EH (cell line): ENCODE results near the gene CD81.
A peak's percentile ranks its signal among the peaks of the same experiment; 100 is the strongest.
"Not testable (repeated sequence)": the region's sequence is repeated elsewhere in the genome, so short reads cannot be mapped to it uniquely, and the experiment has no call there.

ENCODE experiments used
- DNase-seq: peaks from one replicate; pipeline ENCODE4 v3.0.0-alpha.2; 2015; ENCODE audit warnings: low read depth

Gene CD81

DNA sequence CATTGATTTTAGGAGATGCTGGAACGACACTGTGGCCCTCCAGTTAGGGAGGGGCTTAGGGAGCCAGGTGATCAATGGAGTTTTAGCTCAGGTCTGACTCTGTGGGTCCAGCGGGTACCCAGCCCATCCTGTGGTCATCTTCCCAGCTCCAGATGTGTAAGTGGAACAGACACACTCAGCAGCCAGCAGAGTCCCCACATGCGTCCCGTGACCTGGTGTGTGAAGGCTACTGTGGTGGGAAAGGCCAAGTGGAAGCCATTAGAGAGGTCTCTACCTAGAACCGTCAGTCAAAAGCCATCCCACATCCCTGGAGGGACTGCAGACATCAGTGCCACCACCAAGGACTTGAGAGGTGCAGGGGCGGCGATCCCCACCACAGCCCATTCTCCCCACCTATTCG, 19.9 kb upstream of the CD81 start:
- DNase-seq: no peak

DNA sequence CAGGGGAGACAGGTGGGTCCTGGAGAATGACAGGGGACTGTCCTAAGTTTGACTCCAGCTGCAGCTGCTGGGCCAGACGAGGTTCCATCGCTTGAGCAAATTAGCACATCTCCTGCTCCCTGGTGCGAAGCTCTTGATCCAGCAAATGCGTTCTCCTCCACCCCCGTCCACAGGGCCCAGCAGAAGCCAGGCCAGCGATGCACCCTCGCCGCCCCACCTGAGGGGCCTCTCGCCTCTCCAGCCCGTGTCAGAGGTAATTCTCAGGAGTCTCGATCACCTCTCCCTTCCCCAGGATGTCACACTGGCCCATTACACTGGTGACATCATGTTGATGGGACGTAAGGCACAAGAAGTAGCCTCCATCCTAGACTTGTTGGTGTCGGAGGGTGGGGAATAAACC, 19.5 kb upstream of the CD81 start:
- DNase-seq: not testable (repeated sequence)

DNA sequence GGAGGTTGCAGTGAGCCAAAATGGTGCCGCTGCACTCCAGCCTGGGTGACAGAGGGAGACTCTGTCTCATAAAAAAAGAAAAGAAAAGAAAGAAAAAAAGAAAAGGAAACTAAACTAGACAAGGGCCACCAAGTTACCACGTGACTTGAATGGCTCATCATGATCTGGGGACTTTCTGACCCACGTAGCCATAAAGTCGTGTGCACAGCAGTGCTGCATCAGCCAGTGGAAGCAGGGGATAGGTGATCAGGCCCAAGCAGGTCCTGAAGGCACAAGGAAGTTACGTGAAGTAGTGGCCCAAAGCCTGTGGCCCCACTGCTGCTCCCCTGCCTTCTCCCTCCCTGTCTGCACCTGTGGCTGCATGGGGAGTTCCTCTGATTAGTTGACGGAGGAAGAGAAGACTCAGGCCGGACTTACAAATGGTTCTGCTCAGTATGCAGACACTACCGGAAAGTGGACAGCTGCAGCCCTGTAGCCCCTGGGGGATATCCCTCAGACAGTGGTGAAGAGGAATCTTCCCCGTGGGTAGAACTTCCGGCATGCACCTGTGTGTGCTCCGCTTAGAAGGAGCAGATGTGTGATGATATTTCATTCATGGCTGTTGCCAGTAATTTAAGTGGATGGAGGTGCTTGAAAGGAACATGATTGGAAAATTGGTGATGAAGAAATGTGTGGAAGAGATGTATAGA, 18.2 kb upstream of the CD81 start:
- no peak for DNase-seq

DNA sequence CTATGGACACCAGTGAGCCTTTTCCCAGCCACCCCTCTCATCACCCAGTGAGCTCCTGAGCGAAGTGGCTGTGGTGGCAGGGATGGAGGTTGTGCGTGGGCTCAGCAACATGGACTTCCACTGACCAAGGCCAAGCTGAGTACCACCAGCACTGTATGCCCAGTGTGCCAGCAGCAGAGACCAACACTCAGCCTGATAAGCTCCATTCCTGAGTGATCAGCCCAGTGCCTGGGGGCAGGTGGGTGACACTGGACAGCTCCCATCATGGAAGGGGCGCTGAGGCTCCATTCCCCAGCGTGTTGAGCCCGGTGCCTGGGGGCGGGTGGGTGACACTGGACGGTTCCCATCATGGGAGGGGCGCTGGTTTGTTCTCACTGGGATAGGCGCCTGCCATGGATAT, 17.6 kb upstream of the CD81 start:
- no peak for DNase-seq

DNA sequence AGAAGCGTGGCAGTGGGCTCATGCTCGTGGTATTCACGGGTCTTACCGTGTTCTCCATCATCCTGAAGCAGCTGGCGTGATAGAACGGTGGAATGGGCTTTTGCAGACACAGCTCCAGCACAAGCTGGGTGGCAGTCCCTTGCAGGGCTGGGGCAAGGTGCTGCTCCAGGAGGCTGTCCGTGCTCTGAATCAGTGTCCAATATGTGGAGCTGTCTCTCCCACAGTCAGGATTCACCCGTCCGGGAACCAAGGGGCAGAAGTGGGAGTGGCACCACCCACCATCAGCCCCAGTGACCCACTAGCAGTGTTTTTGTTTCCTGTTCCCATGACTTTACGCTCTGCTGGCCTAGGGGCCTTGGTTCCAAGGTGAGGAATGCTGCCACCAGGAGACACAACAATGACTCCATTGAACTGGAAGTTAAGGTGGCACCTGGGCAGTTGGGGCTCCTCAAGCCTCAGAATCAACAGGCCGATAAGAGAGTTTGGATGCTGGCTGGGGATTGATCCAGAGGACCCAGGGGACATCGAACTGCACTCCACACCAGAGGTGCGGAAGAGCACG, 16.9 kb upstream of the CD81 start:
- DNase-seq: no peak

DNA sequence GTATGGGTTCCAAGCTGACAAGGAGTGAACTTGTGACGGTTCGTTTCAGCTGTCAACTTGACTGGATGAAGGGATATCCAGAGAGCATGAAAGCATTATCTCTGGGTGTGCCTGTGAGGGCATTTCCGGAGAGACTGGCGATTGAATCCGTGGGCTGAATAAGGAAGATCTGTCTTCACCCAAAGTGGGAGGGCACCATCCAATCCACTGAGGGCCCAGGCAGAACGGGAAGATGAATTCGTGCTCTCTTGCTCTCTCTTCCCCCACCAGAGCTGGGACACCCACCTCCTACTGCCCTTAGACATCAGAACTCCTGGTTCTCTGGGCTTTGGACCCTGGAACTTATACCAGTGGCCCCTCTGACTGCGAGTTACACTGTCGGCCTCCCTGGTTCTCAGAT, 15.5 kb upstream of the CD81 start:
- no peak for DNase-seq

DNA sequence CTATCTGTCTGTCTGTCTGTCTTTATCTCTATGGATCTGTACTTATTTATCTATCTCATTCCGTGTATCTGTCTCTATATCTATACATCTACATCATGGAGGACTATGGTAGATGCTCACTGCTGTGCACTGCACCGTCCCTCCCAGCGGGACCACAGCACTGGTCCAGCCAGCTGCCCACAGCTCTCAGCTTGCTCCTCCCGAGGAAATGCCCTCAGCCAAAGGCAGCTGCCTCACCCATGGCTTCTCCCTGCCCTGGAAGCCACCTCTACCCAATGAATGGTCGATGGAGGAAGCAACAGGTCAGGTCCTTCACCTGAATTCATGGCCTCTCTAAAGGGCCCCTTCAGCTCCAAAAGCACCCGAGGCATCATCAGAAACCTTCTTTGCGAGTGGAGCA, 14.7 kb upstream of the CD81 start:
- DNase-seq: no peak

DNA sequence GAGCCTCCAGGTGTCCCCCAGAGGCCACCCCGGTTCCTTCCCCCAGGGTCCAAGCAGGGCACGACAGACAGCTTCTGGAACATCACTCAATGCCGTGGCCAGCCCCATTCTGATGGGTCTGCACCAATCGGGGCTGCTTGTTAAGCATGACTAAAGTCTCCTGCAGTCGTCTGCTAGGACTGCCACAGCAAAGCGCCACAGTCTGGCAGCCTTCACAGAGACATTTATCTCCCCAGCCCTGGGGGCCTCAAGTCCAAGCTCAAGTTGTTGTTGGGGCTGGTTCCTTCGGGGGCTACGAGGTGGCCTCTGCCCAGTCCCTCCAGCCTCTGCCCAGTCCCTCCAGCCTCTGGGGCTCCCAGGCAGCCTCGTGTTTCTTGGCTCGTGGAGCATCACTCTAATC, 14.0 kb upstream of the CD81 start:
- DNase-seq: no peak

DNA sequence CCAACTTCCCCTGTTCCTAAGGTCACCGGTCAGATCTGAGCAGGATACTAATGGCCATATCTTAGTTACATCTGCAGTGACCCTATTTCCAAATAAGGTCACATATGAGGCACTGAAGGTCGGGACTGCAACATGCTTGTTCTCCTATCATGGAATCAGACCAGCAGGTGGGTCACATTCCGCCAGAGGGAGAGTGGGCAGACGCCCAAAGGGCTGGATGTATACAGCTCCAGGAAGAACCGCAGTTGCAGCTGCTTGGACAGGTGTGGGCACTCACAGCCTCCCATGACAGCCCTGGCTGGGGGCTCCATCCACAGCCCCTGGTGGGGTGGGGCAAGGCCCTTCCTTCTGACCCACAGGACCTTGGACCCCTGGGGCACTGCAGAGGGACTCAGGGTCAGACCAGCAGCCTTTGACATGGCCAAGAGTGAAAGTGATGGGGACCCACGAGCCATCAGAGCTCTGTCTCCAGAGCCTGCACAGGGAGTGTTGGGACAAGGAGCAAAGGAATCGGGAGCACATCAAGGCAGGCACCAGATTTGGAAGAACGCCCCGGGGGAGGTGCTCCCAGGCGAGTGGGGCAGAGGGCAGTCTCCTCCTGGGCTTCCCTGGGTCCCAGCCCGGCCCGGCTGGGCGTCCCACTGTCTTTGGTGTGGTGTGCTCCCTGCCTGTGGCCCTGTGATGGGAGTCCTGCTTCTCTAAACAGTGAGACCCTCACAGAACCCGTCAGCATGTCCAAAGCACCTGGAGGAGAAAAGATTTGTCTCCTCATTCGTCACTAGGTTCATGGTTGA, 13.3 kb upstream of the CD81 start:
- no peak for DNase-seq

DNA sequence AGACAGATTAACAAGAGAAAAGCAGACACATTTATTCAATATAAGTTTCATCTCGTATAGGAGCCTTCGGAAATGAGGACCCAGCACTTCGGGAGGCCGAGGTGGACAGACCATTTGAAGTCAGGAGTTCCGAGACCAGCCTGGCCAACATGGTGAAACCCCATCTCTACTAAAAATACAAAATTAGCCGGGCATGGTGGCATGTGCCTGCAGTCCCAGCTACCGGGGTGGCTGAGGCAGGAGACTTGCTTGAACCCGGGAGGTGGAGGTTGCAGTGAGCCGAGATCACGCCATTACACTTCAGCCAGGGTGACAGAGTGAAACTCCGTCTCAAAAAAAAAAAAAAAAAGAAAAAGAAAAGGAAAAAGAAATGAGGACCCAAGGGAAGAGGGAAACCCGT, 12.7 kb upstream of the CD81 start:
- DNase-seq: not testable (repeated sequence)

DNA sequence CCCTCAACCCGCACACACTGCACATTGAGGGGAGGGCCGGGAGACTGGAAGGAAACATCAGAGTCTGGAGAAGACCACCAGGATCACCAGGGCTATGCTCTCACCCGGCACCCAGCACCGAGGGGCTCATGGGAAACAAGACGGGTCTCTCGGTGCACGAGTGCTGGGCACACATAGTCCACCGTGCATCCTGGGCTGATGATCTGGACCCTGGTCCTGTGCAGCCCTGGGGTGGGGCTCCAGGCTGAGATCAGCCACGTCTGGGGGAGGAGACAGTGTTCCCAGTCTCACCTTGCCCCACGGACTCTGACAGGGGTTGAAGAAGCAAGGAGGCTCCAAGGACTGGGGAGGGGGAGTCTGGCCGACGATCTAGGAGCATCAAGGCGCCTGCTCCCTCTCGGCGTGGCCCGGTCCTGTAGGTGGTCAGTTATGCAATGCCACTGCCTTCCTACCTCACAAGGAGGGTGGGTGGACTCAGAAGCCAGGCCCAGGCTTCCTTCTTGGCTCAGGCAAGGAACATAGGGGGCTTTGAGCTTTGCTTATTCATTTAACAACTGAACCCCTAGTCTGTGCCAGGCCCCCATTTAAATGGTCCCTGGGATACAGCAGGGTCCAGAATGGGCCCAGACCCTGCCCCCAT, 11.4 kb upstream of the CD81 start:
- DNase-seq: no peak

DNA sequence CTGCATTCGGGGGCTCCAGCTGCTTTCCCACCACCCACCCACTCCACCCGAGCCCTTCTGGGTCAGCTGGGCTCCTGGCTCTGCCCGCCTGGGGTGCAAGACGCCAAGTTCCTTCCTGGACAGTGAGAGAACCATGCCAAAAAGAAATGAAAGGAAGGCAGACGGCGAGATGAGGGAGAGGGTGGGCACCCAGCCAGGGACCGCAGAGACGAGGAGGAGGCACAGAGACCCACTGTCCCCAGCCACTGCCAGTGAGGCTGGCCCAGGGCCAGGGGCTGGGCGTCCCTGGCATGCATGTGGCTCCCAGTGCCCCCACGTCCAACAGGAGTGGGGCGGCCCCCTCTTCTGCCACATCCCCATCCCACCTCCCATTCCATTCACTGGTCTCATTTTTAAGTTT, 10.8 kb upstream of the CD81 start:
- peak; percentile 28 for DNase-seq

DNA sequence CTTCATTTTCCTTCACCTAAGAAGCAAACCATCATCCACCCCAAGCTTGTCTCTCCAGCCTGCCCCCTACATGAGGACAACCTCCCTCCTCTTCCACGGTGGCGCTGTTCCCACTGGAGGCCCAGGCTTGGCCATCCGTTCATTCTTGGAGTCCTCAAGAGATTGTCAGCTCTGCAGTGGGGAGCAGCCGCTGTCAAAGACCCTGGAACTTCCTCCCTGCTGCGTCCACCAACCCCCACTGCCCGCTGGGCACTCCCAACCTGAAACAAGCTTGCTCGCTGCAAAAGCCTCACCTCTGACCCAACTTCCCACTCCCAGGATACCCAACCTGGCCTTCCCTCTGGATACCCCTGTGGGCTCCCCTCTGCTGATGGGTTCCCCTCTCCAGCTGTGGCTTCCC, 10.4 kb upstream of the CD81 start:
- DNase-seq: no peak

DNA sequence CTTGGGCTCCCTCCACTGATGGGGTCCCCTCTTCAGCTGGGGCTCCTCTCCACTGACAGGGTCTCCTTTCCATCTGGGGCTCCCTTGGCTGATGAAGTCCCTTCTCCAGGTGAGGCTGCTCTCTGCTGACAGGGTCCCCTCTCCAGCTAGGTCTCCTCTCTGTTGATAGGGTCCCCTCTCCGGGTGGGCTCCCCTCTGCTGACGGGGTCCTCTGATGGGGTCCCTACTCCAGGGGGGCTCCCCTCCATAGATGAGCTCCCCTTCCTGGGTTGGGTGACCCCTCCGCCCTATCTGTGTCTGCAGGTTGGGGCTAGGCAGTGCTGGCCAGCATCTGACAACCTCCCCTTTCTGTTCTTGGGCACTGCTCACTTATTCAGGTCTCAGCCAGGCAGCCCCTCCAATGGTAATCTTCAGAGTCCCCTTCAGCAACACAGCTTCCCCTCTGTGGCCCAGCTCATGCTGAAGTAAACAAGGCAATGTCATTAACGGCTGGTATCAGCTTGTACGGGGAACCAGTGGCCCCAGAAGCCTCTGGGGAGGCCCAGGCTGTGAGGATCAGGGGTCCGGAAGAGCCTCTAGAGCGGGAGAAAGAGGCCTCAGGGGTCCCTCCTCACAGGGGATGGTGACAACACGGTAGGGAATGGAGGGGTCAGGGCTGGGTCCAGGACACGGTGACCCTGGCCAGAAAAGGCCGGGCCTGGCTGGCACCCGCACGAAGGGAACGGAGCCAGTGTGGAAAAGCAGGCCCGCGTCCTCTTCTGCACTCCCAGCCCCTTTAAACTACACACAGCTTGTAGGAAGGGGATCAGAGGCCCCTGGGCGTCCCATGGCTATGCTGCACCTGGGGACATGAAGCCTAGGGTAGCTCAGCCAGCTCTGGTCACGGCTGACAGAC, 9.6 kb upstream of the CD81 start:
- no peak for DNase-seq

DNA sequence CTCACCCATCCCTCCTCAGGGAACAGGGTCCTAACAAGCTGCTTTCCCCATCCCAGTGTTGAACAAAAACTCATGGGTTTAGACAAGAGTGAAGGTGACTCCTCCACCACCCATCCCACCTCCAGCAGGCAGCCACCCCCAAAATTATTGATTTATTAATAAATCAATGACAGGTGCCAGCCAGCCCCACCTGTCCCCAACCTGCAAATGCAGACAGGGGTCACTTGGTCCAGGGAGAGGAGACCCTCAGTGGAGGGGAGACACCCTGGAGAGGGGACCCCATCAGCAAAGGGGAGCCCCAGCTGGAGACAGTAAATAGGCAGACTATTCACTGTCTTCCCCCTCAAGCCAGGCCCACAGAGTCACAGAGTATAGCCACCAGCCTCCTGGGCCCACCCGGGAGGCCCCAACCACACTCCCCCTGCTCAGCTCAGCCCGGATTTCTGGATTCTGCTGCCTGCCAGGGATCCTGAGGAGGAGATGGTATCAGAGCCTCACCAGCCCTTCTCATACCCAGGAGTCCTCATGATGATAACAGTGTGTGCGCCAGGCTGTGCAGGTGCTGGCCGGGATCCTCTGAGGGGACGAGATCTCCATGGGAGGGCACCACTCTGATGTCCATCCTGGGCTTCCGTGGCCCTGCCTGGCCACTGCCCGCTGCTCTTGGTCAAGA, 8.8 kb upstream of the CD81 start:
- no peak for DNase-seq

DNA sequence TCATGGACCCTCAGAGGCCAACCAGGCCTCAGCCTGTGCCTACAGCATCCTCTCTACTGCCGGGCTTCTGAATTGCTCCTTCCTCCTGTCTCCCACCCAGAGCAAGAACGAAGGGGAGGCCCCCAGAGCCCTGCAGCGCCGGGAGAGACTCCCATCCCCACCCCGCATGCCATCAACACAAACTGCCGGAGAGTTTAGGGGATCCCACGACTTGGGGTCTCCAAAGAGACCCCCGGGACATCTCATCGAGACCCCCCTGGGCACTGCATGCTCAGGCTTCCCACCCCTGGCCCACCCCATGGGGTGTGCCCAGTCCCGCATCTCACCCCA, 8.3 kb upstream of the CD81 start:
- DNase-seq: no peak

DNA sequence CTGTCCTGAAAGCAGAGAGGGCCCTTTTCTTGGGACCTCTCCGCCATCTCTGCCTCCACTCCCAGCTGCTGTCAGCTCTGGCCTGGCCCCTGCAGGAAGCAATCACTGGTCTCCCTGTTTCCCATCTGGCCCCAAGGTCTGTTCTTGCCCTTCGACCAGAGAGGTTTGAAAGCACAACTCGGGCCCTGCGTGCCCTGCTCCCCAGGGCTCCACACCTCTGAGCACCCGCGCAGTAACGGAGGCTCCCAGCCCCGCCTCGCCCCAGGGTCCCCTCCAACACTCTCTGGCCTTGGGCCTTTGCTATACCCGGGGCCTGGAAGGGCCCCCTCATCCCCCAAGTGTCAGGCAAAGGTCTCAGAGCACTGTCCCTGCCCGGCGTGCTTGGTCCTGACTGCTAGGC, 7.8 kb upstream of the CD81 start:
- DNase-seq: no peak

DNA sequence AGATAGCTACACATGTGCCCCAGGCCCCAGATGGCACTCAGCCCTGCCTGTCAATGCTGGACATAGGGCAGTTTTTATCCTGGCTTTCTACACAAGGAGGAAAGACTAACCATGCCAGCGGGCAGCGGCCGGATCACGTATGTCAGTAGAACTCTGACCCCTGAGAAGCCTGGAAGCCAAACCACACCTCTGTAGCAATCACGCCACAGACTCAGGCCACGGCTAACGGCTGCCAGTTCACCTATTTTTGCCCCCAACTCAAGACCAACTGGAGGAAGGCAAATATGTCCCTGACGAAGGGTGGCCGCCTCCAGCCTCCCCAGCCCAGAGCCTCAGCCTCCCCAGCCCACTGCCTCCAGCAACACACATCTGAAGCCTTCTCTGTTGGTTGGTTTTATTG, 7.2 kb upstream of the CD81 start:
- DNase-seq: no peak

DNA sequence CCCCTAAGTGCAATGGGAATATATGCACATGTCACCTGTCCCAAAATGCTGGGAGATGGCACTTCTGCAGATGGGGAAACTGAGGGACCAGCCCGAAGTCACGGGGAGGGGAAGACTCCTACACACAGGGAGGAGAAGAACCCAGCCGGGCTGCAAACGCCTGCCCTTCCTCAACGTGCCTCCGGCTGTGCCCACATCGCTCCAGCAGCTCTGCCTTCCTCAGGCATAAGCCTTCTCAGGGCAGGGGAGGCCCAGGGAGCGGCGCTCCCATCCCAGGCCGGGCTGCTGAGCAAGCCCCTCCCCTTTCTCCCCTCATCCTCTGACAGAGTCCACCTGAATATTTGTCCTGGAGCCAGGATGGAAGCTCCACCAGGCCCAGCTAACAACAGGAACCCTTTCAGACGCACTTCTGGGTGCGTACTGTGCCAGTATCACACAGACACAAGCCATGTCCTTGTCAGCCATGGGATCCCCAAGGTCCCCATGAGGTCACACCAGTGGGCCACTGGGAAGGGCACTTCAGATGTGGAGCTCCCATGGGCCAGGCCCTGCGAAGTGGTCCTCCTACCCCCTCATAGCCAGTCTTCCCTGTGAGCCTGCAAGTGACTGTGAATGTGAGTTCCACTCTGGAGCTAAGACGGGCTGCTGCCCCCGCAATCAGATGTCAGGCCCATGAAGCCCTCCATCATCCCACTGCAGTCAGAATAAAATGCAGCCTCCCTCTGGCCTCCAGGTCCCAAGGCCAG, 2.5 kb upstream of the CD81 start:
- DNase-seq: no peak

DNA sequence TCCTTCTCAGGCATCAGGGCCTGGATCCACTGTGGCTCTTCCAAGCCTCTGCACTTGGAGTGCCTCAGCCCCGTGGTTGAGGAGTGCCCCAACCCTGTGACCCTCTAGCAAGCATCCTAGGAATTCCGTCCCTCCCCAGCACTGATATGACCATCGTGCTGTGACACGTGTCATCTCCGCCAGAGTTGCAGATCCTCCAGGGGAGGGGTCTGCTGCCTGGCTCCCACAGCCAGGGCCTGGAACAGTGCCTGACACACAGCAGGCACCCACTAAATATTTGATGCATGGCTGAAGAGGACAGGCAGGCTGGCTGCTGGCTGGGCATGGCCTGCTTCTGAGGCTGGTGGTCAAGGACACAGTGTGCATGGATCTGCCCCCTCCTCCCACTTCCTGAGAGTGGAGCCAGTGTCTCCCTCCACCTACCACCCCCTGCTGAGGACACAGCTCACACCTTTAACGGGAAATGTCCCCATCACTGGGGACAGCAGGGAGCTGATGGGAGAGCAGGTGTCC, 1.7 kb upstream of the CD81 start:
- no peak for DNase-seq
